HG03520 (cell line): ENCODE results near the gene TBC1D22A.

Source experiments
- ATAC-seq: cut with Tn5 transposase; IDR thresholded peaks from one replicate; pipeline ENCODE4 v1.9.1; 2021; ENCODE audit warnings: mild to moderate bottlenecking, moderate library complexity; ENCODE audit not compliant: unreplicated experiment

TBC1D22A gene

DNA sequence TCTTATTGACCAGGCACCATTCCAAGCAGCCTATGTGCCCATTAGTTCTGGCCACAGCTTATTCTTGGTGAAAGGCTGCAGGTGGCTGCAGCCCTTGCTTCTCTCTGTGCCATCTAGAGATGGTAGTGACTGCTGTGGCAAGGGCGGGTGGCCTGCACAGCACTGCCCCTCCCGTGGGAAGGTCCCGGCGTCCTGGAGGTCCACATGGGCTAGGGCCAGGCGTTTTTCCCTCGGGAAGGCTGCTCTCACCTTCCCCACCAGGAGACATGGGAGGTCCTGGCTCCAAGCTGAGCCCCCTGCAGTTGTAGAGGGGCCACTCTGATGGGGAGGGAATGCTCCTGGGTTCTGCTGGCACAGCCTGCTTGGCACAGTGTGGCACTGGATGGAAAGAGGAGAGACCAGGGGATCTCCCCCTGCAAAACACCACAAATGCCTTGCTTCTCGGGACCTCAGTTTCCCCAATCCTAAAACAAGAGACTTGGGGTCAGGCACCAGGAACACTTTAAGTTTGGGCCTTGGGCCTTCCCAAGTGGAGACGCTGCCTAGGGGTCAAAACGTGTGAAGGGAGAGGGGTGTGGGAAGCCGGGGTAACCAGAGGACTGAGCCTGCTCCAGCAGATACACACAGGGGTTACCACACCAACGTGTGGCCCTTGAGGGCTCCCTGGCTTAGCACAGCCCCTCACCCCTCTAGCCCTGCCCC is 10.0 kb upstream of the TBC1D22A start:
- no peak for ATAC-seq

DNA sequence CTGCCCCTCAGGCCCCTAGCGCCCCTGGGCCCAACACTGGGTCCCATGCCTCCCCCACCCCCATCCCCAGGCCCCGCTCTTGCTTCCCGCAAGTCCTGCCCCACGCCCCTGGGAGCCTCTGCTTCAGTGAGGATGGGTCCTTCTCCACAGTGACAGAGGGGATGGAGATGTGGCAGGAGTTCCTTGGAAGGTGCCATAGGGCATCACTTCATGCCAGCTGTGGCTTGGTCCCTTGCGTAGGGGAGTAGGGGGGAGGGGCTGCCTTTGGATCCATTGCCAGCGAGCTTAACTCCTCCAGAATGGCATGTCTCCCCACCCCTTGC is 9.5 kb upstream of the TBC1D22A start:
- no peak for ATAC-seq

DNA sequence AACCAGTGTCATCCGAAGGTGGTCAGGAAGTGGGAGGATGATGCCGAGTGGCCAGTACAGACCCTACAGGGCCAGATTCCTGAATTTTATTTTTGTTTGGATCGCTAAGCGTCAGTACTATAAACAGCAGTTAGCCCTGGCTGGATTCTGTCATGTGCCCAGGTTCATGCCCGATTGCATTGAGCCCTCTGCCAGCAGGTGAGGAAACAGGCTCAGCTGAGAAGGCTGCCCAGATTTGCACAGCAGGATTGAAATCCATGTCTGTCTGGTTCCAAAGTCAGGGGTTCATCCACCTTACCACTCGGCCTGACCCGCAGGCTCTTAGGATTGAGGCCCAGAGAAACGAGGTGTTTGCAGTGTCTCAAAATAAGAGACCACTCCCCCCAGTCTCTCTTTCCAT is 9.1 kb upstream of the TBC1D22A start:
- ATAC-seq = no peak

DNA sequence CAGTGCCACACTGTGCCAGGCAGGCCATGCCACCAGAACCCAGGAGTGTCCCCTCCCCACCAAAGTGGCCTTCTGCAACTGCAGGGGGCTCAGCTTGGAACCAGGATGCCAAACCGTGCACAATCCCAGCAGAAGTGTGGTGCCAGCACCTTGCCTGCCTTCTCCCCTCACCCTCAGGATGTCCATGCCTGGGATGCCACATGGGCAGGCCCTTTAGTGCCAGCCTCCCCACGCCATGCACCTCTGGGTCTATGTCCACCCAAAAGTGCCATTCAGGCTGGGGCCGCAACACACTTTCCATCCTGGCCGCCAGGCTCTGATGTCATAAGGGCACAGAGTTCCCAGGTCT is 8.7 kb upstream of the TBC1D22A start:
- ATAC-seq = no peak

DNA sequence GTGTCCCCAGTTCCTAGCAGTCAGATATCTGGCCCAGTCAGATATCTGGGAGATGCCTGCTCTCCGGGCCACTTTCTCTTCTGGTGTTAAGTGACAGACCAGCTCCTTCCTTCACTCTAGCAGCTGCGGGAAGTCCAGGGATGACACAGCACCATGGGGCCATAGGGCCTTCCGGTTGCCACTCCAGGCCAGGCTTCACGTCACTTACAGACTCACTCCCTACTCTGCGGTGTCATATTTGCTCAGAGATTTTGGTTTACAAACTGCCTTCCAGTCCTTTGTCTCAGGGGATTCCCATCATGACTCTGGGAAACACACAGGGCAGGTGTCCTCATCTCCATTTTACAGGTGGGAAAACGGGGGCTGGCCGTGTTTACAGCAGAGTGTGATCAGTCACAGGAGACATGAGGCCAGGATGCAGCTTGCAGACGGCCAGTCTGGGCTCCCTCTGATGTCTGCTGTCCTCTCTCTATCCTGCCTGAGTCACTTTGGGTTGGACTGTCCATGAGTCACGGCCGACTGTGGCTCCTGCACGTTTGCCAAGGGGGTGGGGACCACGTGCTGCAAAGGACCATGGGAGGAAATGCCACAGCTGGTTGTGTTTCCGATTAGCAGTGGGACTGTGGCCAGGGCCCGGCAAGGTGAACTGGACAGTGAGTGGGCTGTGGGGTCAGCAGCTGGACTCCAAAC is 8.2 kb upstream of the TBC1D22A start:
- ATAC-seq = no peak

DNA sequence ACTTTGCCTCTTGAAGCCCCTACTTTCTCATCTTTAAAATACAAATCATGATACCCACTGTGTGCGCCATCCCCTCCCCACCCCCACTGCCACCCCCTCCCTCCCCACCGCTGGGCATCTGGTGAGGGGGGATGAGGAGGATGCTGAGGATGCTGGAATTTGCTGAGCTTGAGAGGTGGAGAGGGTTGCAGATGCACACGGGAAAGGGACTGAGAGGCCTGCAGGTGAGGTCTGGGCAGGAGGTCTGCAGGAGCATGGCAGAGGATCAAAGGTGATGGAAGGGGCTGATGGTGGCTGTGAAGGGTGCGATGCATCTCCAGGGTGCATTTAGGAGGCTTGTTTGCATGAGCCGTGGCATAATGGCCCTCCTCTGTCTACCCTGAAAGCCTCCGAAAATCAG is 7.6 kb upstream of the TBC1D22A start:
- no peak for ATAC-seq

DNA sequence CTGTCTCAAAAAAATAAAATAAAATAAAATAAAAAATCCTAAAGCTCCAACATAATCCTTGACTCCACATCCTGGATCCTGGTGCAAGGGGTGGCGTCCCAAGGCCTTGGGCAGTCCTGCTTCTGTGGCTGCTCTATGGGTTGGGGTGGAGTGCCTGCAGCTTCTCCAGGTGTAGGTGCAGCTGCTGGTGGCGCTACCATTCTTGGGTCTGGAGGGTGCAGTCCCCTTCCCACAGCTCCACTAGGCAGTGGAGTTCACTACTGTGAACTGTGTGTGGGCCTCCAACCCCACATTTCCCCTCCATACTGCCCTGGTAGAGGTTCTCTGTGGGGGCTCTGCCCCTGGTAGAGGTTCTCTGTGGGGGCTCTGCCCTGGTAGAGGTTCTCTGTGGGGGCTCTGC is 6.9 kb upstream of the TBC1D22A start:
- no peak for ATAC-seq

DNA sequence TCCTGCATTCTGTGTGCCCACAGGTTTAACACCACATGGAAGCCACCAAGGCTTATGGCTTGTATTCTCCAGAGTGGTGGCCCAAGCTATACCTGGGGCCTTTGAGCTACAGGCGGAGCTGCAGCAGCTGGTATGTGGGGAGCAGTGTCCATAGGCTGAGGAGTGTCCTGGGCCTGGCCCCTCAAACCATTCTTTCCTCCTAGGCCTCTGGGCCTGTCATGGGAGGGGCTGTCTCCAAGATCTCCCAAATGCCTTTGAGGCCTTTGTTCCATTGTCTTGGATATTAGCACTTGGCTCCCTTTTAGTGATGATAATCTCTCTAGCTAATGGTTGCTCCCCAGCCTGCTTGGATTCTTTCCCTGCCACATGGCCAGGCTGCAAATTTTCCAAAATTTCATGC is 6.4 kb upstream of the TBC1D22A start:
- no peak for ATAC-seq

DNA sequence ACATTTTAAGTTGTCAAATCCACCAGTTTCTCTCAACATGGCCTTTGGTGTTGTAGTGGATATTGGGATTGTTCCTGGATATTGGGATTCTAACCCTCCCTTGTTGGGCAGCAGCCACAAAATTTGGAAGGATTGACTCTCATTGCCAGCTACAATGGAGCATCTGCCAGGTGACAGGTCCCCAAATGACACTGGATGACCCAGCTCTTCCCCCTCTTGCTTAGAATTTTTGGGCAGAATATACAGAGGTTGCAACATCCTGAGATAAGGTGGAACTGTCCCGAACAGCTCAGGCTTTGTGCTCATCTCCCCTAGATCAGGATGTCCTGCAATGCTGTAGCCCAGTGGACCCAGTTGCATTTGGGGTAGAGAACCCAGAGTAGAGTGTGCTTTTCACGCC is 5.3 kb upstream of the TBC1D22A start:
- ATAC-seq = no peak

DNA sequence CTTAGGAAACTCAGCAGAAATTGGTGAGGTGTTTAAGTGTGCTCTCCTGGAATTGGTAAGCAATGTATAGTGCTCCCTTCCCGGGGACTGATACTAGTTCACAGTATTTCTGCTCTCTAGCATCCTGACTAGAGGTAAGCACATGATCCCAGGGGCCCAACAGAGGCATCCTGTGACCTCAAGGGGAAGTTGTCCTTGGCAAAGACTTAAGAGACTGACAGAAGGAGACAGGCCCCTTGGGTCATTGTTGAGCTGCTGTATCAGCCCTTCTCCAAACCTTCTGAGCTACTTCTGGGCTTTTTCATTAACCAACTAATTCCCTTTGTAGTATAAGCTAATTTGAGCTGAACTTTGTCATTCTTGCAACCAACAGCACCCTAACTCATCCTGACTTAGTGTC is 4.3 kb upstream of the TBC1D22A start:
- ATAC-seq = no peak

DNA sequence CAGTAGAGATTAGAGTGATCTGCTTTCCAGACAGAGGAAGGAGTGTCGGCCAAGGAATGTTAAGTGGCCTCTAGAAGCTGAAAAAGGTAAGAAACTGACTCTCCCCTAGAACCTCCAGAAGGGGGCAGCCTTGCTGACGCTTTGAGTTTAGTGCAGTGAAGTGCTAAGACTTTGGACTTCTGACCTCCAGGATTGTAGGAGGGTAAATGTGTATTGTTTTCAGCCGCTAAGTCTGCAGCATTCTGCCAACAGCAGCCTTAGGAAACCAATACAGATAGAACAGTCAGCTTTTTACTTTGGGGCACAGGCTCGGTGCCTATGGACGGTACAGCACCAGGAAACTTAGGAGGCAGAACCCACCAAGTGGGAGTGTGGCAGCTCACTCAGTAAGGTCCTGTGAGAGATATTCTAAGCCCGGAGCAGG is 3.6 kb upstream of the TBC1D22A start:
- no peak for ATAC-seq

DNA sequence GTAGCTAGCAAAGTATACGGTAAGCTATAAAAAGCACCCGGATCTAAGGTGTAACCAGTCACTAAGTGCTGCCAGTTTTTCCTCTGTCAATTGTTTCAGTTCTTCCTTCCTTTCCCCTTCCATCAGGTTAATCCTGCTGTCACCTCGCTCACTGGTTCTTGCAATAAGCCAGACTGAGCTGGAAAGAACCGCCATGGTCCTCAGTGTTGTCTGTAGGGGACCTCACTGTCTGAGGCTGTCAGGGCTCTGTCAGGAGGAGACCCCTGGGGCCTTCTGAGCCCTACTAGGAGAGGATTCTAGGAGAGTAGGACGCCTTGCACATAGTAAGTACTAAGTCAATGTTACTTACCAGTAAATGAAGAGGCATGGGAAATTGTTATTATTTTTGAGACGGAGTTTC is 1.4 kb upstream of the TBC1D22A start:
- ATAC-seq = no peak

DNA sequence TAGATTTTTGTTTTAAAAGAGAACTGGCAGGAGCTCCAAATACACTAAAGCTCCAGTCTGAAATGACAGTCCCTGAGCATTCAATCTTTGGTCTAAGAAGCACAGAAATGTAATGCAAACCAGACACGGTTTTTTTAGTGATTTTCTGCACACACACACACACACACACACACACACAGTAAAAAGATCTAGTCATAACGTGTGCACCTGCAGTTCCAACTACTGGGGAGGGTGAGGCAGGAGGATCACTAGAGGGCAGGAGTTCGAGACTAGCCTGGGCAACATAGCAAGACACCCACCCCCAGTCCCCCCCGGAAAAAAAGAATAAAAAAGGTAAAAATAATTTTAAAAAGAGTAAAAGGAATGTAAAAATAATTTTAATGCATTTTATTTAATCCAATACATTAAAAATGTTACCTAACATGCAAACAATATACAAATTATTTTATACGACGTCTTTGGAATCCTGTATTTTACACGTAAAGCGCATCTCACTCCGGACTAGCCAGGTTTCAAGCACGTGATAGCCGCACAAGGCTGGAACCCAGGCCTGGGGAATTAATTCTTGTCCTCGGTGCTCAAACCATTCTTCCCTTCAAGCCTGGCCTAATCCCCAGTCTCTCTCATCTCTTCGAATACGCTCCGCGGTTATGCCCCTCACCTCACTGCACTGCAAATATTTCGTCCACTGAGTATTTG is 762 bp upstream of the TBC1D22A start:
- ATAC-seq = no peak

DNA sequence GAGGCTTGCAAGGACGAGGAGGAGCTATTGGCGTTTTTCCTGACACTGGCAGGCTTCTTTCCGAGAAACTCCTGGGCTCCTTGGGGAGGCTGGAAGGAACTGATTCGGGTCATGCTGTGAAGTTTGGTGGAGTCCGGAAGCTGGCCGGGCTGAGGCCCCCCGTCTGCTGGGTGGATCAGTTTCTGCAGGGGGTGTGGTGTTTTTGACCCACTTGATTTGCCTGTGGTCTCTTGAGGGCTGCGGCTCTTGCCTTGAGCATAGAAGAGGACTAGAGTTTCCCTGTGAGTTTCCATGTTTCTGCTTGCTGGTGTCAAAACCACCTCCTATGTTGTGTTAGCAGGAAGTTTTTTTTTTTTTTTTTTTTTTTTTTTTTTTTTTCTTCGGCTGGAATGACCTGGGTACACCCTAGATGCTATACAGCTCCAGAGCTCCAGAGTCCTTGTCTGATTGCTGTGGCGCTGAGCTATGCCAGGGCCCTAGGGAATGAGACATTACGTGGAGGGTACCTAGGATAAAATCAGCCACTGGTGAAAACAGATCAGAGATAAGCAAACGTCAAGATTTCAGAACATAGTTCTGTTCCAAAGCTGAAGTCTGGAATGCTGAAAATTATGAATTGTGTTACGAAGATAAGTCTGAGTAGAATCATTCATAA is 728 bp downstream of the TBC1D22A start:
- ATAC-seq = peak; percentile 45

DNA sequence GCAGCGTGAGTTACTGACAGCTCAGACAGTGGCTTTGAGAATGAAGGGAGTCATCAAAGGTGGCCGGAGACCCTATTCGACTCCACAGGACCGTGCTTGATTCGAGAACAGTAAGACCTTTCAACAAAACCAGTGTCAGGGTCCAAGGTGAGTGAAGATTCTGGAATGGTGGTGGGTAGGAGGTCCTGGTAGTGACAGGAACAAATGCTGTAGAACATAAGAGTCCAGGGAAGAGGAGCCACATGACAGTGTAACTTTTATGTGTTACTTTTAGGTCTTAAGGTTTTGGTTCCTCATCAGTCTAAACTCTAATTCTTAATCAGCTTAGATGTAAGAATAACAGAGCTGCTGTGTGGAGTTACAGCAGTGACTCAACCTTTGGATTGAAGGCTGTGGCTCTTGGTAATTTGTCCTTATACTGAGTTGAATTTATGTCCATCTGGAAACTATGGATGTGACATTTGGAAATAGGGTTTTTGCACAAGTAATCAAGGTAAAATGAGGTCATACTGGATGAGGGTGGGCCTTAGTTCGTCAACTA is 1.8 kb downstream of the TBC1D22A start:
- ATAC-seq = no peak

DNA sequence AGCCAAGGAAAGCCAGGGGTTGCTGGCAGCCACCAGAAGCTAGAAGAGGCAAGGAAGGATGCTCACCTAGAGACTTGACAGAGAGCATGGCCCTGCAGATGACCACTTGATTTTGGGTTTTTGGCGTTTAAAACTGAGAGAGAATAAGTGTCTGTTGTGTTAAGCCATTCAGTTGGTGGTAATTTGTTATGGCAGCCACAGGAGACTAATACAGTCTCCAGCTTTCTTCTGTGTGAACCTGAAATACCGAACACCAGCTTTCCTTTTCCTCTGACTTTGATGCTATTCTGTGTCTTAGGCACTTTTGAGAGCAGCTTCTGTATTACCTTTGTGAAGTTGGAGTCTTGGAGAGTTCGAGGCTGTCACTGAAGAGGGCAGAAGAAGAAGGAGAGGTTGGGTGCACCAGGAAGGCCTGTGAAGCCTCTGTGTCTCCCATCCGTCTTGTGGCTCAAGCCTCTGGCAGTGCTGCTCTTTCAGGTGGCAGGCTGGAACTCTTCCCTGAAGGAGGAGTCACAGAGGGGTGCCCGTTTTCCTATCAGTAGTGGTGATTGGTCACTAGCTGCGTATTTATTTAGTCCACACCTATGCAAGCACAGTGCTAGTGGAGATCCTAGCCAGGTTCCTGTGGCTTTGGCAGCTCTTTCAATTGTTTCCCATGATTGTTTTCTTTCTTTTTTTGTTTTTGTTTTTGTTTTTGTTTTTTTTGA is 2.5 kb downstream of the TBC1D22A start:
- ATAC-seq = no peak

DNA sequence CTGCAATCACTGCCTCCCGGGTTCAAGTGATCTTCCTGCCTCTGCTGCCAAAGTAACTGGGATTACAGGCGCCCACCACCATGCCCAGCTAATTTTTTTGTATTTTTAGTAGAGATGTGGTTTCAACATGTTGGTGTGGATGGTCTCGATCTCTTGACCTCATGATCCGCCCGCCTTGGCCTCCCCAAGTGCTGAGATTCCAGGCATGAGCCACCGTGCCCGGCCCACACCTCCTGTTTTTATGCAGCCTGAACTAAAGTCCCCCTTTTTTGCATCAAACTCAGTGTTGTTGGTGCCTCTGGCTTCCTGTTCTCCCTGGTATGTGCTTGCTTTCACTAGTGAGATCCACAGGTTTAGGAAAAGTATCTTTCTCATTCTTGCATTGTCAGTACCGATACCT is 4.2 kb downstream of the TBC1D22A start:
- no peak for ATAC-seq

DNA sequence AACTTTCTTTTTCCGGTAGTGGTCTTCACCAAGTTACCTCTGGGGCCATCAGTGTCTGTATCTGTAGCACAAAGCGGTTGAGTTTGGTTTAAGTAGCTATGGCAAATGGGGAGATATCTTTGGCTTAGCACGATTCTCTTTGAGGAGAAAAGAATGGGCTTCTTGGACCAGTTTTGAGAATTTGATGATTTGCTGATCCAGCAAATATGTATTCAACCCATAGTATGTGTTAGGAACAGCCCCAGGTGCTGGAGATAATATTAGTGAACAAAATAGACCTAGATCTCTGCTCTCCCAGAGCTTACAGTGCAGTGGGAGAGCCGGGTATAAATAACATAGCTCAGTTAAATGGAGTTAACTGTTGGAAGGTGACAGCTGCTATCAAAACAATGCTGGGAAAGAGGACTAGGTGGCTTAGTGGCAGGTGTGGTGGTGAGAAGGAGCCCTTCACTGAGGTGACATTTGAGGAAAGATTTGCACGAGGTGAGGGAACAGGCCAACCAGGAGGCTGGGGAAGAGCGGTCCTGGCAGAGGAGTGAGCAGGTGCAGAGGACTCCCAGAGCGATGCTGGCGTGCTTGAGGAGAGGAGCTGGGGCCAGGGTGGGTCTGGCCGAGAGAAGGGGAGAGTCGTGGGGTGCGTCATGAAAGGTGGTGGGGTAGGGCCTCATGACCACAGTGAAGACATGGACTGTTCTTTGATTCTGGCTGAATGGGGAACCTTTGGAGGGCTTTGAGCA is 5.0 kb downstream of the TBC1D22A start:
- ATAC-seq = no peak

DNA sequence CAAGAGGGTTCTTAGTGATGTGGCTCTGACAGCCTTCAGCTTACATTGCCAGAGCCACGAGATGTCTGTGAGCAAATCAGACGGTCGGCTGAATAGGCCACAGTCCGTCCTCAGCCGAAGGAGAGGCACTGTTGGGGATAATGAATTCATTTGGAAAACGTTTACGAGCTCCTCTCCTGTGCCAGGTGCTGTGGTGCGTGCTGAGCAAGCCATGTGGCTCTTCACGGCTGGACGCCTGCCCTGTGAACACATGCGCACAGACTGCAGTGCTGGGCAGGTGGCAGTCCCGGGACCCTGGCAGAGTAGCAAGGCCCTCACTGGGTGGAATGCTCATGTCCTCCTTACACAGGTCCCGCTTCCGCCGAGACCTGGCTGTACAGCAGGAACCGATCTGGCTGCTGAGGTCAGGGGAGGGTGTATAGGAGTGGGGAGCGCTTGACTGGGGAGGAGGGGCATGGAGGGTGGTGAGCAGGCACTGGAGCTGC is 6.8 kb downstream of the TBC1D22A start:
- ATAC-seq = no peak

DNA sequence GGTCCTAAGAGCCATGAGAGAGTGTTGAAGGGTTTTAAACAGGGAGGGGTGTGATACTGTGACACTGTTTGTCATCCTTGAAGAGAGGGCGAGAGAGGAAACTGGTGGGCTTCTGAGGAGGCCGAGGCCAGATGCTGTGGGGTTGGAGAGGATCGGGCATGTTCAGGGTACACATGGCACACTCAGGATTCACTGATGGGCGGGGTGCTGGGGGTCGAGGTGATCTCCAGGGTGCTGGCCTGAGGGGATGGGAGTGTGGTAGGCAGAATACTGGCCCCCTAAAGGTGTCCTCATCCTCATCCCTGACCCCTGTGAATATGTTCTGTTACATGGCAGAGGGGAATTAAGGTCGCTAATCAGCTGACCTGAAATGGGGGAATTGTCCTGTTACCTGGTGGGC is 7.3 kb downstream of the TBC1D22A start:
- ATAC-seq = no peak
